Activated T-helper 1 cell treated with anti-CD3 and anti-CD28 coated beads, Interleukin-2, amount 50 U/mL, for 16 hours (primary cell): ENCODE data around the gene RBM5.

Source experiments
- DNase-seq, 2 donors: peaks; one replicate each; pipeline ENCODE4 v3.0.0-alpha.2; 2020; ENCODE audit warnings: low read depth in 1 of 2, low spot score in 1 of 2

RBM5 gene

GRCh38 chr3:50121072-50122032 is 32.6 kb downstream of the RBM5 start:
- DNase-seq: peak; percentile 45 to 49

GRCh38 chr3:50122071-50122470 is 33.4 kb downstream of the RBM5 start:
- no peak for DNase-seq

- DNase-seq: no peak
Observed at GRCh38 chr3:50122661-50123391, 34.1 kb downstream of the RBM5 start.

- DNase-seq: no peak
Observed at GRCh38 chr3:50123394-50124051, 34.8 kb downstream of the RBM5 start.

- no peak for DNase-seq
Observed at GRCh38 chr3:50124052-50124799, 35.5 kb downstream of the RBM5 start.

- DNase-seq: no peak
Observed at GRCh38 chr3:50124800-50125178, 36.1 kb downstream of the RBM5 start.

GRCh38 chr3:50125541-50126286 is 37.0 kb downstream of the RBM5 start:
- no peak for DNase-seq

- no peak for DNase-seq
Observed at GRCh38 chr3:50126287-50127211, 37.8 kb downstream of the RBM5 start.

GRCh38 chr3:50127251-50127691 is 38.6 kb downstream of the RBM5 start:
- DNase-seq: no peak

- DNase-seq: no peak
Observed at GRCh38 chr3:50128001-50128400, 39.3 kb downstream of the RBM5 start.

- DNase-seq: no peak
Observed at GRCh38 chr3:50130436-50130835, 41.7 kb downstream of the RBM5 start.

GRCh38 chr3:50132421-50133282 is 43.9 kb downstream of the RBM5 start:
- no peak for DNase-seq

- no peak for DNase-seq
Observed at GRCh38 chr3:50133283-50133615, 44.5 kb downstream of the RBM5 start.

- no peak for DNase-seq
Observed at GRCh38 chr3:50134367-50134766, 45.6 kb downstream of the RBM5 start.

- no peak for DNase-seq
Observed at GRCh38 chr3:50135964-50136363, 47.2 kb downstream of the RBM5 start.

- DNase-seq: no peak
Observed at GRCh38 chr3:50136714-50137405, 48.1 kb downstream of the RBM5 start.

- no peak for DNase-seq
Observed at GRCh38 chr3:50137531-50137930, 48.8 kb downstream of the RBM5 start.
